GM10847 (cell line): ENCODE data around the gene RHPN2.
A peak's percentile ranks its signal among the peaks of the same experiment; 100 is the strongest.

Experiments used
- POLR2A ChIP-seq: IDR thresholded peaks from 2 replicates; pipeline ENCODE4 v1.6.1; 2011; ENCODE audit not compliant: insufficient read length; ENCODE audit errors: extremely low read depth

RHPN2 gene

DNA sequence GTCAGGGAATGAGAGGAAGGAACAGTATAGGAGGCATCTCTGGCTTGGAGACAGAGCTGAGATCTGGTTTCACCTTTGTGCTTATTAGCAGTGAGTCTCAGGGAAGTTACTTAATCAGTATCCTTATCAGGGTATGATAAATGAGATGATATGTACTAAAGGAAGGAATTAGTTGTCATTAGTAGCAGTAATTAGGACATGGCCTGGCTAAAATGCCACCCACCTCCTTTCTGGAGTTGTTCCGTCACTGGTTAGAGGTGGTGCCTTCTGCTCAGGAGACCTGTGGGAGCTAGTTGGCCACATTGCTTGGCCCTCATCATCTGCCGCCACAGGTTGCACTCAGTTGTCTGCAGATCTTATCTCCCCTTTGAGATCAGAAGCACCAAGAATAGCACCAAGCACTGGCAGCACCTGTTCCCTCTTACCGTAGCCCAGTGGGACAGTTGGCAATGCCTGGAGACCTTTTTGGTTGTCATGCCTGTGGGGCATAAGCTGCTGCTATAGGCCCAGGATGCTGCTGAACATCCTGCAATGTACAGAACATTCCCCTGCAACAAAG lies 21.0 kb upstream of the RHPN2 start:
- TF ChIP-seq POLR2A: no peak

DNA sequence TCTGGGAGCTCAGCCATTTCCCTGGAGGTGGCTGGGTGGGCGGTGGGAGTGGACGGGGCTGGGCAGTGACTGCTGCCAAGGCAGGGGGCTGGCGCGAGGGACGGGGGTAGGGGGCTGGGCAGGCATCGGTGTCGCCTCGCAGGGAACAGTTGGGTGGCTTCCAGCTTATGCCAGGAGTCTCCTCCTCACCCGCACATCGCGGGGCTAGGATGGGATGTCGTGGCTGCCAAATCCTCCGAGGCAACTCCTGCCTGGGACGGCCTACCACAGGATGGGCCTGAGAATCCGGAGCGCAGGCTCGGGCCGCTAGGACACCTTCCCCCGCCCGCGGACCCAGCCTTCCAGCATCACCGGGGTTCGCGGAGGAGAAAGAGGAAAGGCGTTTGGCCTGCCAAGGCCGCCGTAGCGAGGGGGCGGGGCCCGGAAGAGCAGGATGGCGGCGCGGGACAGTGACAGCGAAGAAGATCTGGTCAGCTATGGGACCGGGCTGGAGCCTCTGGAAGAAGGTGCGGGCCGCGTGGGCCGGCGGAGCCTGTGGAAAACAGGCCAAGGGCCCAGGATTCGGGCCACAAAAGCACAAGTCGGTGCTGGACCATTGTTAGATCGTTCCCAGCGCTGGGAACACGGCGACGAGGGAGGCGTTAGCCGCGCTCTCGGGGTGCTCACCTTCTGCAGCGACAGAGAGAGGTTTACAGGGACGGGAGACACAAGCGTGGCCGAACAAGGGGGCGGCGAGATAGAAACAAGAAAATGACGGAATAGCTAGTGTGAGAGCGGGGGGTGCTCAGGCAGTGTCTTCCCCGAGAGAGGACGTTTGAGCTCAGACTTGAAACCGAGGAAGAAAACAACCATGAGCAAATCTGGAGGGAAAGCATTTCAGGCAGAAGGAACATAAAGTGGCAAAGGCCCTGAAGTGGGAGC lies 16.3 kb upstream of the RHPN2 start, which contains the start of gene GPATCH1:
GPATCH1 (plus strand) TSS at position 421 of the 921 bp plus-strand sequence; CDS start at position 434, 13 bp downstream.
- peak; percentile 72 for TF ChIP-seq POLR2A

DNA sequence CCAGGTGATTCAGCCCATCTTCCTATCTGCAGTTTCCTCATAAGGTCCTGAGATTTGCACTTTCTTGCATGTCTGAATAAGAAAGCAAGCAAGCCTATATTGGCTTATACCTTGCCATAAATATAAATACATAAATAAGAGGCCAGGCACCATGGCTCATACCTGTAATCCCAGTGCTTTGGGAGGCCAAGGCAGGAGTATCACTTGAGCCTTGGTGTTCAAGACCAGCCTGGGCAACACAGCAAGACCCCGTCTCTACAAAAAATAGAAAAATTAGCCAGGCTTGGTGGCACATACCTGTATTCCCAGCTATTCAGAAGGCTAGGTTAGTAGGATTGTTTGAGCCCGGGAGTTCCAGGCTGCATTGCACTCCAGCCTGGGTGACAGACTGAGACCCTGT lies 10.8 kb upstream of the RHPN2 start:
- no peak for TF ChIP-seq POLR2A

DNA sequence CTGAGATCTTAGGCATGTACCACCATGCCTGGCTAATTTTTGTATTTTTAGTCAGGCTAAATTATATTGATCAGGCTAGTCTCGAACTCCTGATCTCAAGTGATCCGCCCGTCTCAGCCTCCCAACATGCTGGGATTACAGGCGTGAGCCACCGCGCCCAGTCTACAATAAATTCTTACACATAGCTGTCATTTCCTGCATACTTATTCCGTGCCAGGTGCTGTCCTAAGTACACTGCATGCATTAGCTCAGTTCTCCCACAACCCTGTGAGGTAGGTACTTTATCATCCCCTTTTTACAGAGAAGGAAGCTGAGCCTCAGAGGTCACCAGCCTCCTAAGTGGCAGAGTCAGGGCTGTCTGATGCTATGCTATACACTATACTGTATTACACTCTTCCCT lies 7.2 kb upstream of the RHPN2 start:
- TF ChIP-seq POLR2A: no peak

DNA sequence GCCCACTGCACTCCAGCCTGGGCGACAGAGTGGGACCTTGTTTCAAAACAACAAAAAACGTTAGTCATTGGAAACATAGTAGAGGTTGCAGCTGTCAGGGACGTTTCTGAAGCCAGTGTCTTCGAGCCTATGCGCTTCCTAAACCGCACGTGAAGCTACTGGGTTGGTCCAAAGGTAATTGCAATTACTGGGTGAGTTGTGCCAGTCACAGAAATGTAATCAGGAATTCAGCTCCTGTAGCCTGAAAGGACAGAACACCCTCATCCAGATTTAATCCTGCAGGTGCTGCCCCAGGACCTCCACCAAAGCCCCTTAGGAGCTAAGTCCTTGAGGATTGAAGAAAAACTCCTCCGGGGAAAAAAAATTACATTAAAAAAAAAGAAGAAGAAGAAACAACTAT lies 2.4 kb upstream of the RHPN2 start:
- no peak for TF ChIP-seq POLR2A

DNA sequence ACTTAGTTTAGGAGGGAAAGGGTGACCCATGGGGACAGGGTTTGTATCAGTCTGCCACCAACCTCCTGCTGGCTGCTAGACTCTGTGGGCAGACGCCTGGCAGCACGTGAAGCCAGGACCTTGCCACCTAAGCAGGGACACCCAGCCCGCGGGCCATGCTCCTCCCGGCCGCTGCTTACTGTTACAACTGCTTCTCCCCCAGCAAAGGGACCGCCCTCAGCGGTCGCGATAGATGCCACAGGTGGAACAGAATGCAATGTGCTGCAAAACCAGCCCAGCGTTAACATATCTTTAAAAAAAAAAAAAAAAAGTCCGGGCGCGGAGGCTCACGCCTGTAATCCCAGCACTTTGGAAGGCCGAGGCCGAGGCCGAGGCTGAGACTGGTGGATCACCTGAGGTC lies 1.9 kb upstream of the RHPN2 start:
- no peak for TF ChIP-seq POLR2A

DNA sequence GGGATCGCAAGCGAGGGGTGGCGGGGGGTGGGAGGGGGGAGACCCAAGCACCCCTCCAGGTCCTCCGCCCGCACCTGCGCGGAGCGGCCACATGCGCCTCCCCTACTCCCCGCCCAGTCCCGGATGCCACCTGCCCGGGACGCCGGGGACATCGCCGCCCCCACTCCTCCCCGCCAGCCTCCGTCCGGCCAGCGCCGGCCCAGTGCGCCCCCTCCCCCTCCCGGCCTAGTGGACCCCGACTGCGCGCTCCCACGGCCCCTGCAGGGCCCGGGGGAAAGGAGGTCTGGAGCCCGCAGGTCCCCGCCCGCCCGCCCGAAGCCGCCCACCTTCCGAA lies 263 bp downstream of the RHPN2 start:
- TF ChIP-seq POLR2A: no peak

DNA sequence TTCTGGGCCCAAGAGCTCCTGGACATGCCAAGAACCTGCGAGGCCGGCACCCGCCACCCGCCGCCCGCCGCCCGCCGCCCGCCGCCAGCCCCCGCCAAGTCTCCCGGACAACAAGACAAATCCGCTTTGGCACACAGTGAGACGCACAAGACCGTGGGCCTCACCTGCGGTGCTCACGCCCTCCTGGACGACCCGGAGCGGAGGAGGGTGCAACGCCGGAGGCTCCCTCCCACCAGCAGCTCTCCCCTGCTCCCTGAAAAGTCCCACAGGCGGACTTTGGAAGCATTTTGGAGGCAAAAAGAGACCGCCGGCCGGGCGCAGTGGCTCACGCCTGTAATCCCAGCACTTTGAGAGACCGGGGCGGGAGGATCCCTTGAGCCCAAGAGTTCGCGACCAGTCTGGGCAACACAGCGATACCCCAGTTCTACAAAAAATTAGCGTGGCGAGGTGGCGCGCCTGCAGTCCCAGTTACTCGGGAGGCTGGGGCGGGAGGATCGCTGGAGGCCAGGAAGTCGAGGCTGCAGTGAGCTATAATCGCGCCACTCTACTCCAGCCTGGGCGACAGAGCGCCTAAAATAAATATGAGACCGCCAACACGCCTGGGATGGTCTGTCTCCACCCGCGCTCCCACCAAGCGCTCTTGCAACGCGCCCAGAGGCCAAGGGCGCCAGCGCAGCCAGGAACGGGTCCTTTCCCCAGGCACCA lies 783 bp downstream of the RHPN2 start:
- no peak for TF ChIP-seq POLR2A

DNA sequence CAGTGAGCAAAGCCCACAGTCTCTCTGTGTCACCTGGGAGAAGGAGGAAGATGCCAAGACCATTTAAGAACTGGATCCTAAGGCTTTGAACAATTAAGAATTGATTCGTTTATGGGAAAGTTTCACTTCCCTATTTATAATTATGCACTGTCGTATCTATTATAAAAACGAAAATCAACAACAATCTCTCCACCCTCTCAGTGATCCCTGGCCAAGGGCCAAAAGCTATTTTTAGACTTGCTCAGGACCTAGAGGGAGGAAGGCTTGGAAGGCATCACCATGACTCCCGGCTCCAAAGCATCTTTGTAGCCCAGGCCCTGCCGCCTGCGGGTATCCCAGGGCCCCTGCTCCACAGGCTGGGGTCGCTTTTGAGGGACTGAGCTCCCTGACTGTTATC lies 1.3 kb downstream of the RHPN2 start:
- TF ChIP-seq POLR2A: no peak

DNA sequence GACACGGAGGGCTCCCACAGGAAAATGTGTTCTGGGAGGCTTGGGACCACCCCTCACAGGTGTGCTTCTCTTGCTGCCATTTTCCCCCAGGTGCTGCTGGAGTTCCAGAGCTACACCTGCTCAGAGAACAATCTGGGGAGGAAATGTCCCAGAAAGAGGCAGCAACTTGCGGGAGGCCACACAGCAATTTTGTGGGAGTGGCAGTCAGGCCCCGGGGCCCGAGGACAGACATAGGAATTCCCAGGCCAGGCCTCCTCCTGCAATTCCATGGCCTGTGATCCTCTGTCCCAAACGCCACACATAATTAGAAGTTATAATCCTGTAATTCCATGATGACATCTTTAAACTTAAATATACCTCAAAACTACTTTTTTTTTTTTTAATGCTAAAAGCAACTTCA lies 1.8 kb downstream of the RHPN2 start:
- no peak for TF ChIP-seq POLR2A

DNA sequence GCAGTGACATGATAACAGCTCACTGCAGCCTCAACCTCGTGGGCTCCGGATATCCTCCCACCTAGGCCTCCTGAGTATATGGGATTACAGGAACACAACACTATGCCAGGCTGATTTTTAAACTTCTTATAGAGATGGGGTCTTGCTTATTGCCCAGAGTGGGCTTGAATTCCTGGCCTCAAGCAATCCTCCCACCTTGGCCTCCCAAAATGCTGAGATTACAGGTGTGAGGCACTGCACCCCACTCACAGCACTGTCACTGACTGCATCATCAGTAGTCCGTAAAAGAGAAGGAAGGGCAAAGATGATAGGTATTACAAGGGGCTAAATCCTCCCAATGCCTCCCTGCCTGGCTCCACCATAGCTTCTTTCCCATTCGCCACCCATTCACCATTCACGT lies 4.1 kb downstream of the RHPN2 start:
- no peak for TF ChIP-seq POLR2A

DNA sequence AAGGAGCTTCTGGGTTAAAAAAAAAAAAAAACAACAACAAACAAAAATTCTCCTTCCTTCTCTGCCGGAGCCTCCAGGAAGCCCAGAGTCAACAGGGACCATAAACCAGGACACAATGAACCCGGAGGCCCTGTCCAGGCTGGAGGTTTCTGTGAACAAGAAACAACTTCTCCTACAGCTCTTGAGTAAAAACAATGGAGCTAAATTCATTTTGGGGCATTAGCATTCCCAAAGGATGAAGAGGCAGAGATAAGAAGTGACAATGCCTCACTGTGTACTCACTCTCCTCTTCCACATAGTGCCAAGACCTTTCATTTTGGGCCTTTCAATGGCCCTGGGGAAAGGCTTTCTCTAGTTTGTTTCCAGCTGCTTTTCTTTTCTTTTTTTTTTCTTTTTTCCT lies 9.0 kb downstream of the RHPN2 start:
- no peak for TF ChIP-seq POLR2A

DNA sequence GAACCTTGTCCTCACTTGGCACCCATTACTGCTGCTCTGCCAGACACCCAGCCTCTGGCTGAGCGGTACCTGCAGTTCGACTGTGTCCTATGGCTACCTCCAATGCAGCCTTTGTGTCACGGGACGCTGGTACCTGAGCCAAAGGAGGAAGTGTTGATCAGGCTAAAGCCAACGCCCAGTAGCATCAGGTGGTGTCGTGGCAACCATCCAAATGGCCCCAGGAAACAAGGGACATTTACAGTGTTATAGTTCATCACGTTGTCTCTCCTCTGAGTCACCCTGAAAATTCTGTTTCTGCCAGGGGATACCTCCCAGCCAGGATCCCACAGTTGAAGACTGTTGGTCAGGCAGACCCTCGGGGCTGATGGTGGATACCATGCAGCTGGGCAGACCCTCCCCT lies 10.1 kb downstream of the RHPN2 start:
- TF ChIP-seq POLR2A: no peak

DNA sequence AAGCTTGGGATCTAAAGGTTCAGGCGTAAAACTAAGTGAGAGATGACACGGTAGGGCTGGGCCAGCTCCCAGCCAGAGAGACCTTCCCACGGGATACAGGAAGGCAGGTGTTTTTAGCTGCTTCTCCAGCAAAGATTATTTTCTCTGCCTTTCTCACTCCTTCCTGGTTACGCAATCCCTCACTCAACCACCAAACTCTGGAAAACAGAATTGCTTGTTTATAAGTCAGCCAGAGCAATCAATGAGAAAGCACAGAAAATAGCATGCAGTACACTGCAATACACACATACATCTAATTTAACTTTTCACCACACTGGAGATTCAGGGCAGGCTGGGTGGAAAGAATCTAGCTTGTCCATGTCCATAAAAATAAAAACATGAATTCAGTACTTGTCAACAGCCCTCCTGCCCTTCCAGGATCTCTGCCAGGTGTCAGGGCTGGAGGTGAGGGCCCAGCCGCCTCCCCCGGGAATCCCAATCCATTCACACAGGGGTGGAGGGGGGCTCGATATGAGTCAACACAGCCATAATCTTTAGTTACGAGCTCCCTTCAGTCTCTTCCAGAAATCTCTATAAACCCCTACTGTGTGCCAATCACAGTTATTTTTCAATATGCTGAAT lies 12.2 kb downstream of the RHPN2 start:
- TF ChIP-seq POLR2A: no peak

DNA sequence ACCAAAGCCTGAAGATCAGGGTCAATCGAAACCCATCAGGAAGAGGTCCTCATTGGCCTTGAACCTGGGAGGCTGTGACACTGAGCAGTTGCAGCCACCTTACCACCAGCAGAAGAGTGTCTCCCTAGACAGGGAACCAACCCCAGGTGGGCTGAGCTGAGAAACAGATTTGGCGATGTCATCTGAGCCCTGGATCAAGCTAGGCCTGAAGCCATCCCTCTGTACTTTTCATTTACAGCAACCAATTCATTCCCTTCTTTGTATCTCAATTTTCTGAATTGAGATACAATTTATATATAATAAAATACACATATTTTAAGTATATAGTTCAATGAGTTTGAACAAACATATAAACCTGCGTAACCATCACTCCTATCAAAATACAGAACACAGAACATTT lies 14.6 kb downstream of the RHPN2 start:
- TF ChIP-seq POLR2A: no peak

DNA sequence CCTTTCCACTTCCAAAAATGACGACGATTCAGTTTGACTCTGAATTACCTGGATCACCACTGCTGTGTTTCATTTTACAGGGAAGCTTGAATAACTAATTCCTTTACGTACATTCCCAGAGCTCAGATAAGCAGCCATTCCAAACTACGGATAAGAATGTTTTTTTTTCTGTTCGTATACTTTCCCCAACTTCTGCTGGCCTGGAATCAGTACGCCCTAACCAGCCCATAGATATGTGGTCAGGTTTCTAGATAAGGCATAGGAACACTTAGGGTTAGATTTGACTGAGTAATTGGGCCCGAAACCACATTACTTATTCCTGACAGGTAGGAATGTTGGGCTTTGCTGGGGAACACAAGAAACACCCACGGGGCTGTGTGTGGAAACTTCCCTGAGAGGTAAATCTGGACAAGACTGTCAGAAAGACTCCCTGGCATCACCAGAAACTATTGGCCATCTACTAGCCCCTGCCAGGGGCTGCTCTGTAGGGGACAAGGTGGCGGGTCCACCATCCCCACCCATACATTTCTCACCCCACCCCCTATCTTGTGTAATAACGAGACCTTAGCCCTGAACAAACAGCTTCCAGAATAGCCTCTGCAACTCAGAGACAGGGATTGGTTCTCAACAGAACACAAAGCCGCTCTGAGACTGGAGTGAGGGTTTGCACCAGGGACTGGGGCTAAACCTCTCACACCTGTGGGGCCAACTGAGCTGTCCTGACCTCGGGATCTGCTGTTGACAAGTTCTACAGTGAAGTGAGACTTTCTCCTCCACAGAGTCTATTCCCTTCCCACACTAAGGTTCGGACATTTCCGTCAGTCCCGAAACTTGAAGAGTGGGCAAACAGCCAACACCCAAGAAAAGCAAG lies 15.6 kb downstream of the RHPN2 start:
- TF ChIP-seq POLR2A: no peak
